ENCODE data around the gene IMMP1L.

The IMMP1L gene

GRCh38 chr11:31477528-31478222 is 31.7 kb downstream of the IMMP1L start:
- no peak for DNase-seq (ENCODE audit: low read depth, low spot score)

- no peak for DNase-seq (ENCODE audit: low read depth, low spot score)
Measured at GRCh38 chr11:31474083-31474482, 35.3 kb downstream of the IMMP1L start.

- no peak for DNase-seq (ENCODE audit: low read depth, low spot score)
Measured at GRCh38 chr11:31464436-31464835, 45.0 kb downstream of the IMMP1L start.

DNA sequence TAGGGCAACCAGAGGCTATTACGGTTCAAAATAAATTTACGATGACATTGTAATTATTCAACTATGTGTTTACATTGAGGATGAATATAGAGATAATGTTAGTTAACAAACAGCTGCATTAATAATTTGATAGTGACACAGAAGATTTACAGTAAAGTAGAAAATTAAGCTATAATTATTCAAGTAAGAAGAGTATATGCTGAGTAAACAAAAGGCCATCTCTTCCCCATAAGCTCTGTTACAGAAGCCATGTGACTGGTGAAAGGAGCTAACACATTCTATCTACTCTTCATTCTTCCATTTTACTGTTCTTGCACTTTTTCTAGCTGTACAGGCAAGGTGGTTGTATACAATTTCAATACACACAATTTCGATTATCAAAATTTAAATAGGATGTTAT is 54.2 kb downstream of the IMMP1L start:
- no peak for DNase-seq (ENCODE audit: low read depth, low spot score)

- DNase-seq (ENCODE audit: low read depth, low spot score): no peak
Measured at GRCh38 chr11:31450841-31451240, 58.6 kb downstream of the IMMP1L start.

GRCh38 chr11:31449040-31449439 is 60.4 kb downstream of the IMMP1L start:
- DNase-seq (ENCODE audit: low read depth, low spot score): no peak

DNA sequence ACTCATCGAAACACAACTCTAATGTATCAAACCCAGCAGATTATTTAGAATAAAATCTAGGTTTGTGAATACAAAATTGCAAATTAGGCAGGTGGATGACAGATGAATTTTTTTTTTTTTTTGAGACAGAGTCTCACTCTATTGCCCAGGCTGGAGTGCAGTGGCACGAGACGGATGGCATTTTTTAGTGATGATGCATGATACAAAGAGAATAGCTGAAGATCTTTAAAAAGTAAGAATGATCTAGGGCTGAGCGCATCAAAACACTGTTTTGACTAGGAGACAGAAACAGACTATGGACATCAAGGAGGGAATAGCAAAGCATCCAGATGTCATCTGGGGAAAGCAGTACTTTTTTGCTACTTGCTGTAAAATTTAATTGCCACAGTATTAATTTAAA is 63.8 kb downstream of the IMMP1L start:
- no peak for DNase-seq (ENCODE audit: low read depth, low spot score)

DNA sequence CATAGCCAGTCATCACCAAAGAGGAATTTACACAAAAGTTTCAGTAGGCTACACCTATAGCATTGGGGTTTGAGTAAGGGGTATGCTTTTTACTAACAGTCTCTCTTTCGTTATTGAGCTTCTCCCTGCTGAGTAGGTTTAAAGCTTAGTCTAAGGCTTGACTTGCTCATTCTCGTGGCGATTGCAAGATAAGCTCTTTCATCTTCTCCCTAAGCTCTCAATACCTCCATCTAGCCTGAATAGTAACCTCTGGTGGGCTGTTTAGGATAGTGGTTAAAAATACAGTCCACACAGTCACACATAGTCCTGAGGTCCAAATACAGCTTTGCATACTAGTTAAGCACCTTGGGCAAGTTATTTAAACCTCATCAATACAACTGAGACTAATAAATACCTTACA is 65.6 kb downstream of the IMMP1L start:
- no peak for DNase-seq (ENCODE audit: low read depth, low spot score)

- DNase-seq (ENCODE audit: low read depth, low spot score): no peak
Measured at GRCh38 chr11:31442086-31442485, 67.3 kb downstream of the IMMP1L start.

- DNase-seq (ENCODE audit: low read depth, low spot score): no peak
Measured at GRCh38 chr11:31441296-31441695, 68.1 kb downstream of the IMMP1L start.

GRCh38 chr11:31437742-31438435 is 71.5 kb downstream of the IMMP1L start:
- DNase-seq (ENCODE audit: low read depth, low spot score): no peak

DNA sequence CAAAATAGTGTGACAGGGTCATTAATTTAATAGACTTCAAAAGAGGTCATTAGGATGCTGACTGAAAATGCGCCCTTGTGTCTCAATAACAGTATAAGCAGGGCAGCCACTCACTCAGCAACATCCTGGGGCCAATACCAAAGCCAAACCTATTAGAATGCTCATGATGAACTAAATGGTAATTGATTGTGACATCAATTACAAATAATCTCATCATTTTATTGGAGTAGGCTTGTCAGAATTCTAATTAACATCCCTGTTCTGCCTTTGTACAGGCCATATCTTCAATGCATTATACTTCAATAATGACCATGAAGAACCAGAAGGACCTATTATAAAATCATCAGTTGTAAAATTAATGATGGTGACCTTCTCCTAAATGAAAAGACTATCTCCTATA is 75.6 kb downstream of the IMMP1L start:
- DNase-seq (ENCODE audit: low read depth, low spot score): no peak

DNA sequence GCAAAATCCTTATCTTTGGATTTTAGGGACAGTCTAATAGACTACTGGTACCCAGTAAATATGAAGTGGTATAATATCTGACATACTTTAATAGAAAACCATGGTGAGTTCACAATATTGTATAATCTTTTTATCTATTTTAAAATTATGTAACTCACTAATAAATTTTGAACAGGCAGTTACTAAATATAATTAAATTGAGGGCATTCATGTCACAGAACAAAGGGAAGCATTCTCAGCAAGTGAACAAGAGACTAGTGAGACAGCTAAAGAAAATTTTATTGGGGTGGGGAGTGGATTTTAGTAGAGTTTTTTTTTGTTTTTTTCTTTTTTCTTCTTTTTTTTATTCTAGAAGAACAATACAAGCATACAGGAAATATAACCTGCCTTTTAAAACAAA is 84.8 kb downstream of the IMMP1L start:
- no peak for DNase-seq (ENCODE audit: low read depth, low spot score)

DNA sequence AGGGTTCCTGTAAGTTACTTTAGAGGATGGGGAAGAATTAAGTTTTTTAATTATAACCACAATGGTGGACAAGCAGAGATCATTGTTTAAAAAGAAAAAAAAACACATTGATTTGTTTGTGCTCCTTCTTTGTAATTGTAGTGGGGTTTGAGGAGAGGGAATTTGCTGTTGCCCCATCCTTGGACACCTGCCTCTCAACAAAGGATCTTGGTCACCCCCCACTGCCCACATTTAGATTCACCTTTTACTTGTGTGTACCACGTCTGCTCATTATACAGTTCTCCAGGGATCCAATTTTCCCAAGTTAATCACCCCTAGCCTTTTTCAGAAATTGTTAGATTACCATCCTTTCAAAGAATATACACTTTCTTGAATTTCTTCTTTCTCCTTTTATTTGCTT is 86.7 kb downstream of the IMMP1L start:
- DNase-seq (ENCODE audit: low read depth, low spot score): no peak

DNA sequence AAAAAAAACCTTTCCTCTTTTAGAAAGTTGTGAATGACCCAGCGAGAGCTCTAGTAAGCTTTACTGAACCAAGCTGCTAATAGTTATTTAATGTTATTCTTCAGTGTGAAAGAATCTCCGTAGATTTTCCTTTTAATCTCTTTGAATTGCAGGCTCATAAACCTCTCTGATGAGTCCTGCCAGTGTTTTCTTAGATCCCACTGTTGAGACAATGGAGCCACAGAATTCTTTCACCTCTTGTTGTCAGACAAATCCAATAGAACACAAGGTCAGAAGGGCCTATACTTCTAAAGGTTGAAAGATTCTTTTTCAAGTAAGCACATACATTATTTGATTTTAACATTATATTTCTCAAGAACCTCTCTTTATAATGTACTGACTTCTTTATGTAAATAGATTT is 87.6 kb downstream of the IMMP1L start:
- no peak for DNase-seq (ENCODE audit: low read depth, low spot score)

DNA sequence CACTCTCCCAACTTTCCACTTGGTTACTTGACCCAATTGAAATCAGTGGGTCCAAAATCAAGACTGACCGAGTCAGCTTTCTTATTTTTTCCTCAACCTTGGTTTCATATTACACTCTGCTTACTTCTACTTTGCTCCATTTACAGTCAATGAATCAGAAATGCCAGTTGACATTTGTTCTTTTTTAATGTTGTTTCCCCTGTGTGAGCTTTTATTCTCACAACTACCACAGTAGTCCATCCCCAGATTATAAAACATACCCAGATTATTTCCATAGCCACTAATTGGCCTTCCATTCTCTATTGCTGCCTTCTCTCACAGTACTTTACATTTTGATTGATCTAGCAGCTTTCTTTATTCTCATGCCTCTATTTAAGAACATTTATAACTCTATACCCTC is 89.8 kb downstream of the IMMP1L start:
- no peak for DNase-seq (ENCODE audit: low read depth, low spot score)

DNA sequence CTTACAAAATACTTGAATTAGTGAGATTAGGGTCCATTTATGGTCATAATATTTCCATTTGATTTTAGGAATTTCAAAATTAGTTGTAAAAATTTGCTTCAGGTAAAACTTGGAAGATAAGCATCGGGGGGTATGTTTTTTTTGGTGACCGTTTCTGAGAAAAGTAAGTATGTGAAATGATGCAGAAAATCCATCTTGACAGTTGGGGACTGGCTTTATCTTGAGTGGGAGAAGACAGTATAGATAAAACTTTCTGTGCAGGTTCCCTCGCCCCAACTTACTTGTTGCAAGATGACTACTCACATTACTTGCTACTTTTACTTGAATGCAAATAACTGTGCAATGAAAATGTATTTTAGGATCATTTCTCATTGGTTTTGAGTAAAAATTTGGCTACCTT is 90.3 kb downstream of the IMMP1L start:
- DNase-seq (ENCODE audit: low read depth, low spot score): no peak

DNA sequence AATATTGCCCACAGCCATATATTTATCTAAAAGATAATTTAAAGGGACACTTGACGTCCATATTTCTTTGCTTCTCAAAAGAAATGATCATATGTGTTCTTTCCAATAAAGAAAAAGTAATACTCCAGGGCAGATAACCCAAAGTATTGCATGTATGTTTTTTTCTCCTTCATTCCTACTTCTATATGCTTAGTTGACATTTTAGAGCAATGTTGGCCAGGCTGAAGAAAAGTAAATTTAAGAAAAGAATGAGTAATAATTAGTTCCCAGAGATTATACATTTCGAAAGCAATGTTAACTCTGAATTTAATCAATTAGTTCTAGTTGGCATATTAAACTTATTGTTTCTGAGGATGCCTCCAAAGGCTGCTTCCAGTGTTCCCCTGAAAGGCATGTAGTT is 91.6 kb downstream of the IMMP1L start:
- no peak for DNase-seq (ENCODE audit: low read depth, low spot score)

GRCh38 chr11:31417357-31417756 is 92.1 kb downstream of the IMMP1L start:
- DNase-seq (ENCODE audit: low read depth, low spot score): no peak

DNA sequence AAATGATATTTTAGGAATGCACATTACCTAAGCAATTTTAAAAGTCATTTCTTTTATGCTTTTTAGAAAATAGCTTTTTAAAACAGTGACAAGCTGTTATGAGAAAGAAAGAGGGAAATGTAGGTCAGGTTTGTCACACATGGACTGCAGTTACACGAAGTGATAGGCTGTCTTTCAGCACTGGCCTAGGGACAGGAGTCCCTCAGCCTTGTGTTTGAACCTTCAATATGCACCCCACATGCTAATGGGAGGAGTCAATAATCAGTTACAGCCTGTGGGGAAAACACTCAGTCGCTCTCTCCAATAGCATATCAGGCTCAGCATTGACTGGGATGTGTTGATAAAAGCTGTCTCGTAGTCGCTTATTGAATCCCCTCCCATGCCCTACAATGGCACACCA is 94.0 kb downstream of the IMMP1L start:
- DNase-seq (ENCODE audit: low read depth, low spot score): no peak

DNA sequence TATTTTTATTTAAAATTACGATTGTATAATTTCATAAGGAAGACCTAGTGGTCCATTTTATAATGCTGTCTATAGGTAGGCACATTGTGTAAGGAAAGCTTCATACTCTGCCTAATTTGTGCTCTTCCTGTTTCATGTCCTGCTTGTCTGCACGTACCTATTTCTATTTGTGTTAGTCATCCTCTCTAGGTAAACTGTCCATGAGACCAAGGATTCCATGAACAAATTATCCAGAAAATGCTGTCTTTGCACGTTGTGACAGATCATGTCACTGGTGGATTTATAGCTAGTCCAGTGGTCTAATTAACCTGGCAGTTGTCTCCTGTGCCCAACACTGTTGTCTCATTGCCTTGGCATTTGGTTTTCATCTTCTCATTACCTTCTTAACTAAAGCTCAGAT is 95.1 kb downstream of the IMMP1L start:
- DNase-seq (ENCODE audit: low read depth, low spot score): no peak

DNA sequence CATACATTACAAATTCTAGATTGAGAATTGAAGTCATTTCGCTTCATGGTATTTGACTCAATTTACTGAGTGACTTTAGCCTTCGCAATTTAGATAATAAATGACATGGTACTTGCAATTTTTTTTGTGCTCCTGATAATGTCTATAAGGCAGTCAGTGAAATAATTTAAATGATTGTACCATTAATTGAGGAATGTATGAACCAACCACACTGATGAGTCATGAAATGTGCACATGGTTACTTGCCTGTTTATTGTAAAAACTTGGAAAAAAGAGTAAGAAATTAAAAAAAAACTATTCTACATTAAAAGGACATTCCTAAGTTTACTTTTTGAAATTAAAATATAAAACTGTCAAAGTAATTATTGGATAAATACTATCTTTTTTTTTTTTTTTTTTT is 96.5 kb downstream of the IMMP1L start:
- DNase-seq (ENCODE audit: low read depth, low spot score): no peak

DNA sequence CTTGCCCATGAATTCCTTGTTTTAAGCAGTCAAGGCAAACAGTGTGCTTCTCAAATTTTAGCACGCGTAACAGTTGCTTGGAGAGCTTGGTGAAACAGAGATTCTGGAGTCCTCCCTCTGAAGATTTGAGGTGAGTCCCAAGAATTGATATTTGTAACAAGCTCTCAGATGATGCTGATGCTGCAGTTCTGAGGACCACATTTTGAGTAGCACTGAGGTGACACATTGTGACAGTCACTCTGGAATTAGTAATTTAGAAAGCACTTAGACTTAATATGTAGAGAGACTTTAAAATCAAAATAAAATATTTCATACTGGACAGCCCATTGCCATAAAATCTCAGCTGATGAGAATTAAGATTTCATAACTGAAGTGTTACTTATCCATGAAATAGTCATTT is 101.2 kb downstream of the IMMP1L start:
- DNase-seq (ENCODE audit: low read depth, low spot score): no peak

DNA sequence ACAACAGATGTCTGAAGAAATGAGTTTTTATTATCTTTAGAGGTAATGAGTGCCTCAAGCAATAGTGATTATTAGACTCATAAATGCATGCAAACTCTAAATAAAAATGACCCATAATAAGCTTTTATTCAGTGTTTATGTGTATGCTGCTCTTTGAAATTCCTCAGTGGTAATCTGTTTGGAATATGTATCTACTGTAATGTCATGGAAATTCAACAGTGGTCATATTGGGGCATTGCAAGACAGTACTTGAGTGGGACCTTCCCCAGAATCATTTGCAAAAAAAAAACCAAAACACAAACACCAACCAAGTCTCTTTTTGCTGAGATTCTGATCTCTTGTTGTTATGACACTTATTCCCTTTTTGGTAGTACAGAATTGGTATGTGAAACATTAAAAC is 104.8 kb downstream of the IMMP1L start:
- DNase-seq (ENCODE audit: low read depth, low spot score): no peak
